ENCODE data around the gene ARL13B. TPM values are rescaled to one million over a fixed set of nuclear protein-coding genes. Genes with fewer than 3 reads are reported as not detected.

ARL13B gene
- total and polyA plus RNA-seq, 2 of the 4 experiments (the other 2 are of a cell fraction) = 2.7 to 3.0 TPM

GRCh38 chr3:93936549-93936948 lies 43.4 kb upstream of the ARL13B start:
- ATAC-seq (ENCODE audit: low read depth) (no peak), DNase-seq (no peak)
- no peak overlapping the region for H3K23ac ChIP-seq (ENCODE audit: low read depth, low read length)
- H2BK5ac ChIP-seq (ENCODE audit: low read depth, low read length, poor library complexity, severe bottlenecking) = no peak overlapping the region
- H3K56ac ChIP-seq (ENCODE audit: extremely low read depth, insufficient read depth, low read length) = no peak overlapping the region
- H2BK20ac ChIP-seq (ENCODE audit: low read depth, low read length) = no peak overlapping the region
- H4K5ac ChIP-seq (ENCODE audit: low read depth, low read length) = no peak overlapping the region
- in situ Hi-C loops (cut with MboI; ENCODE audit: low sequenced_read_pairs) (no loop called here), dilution Hi-C loops (cut with HindIII; ENCODE audit: low sequenced_read_pairs, unreplicated experiment) (no loop called here), intact Hi-C loops (cut with micrococcal nuclease) (no loop called here)
- WGBS, 2 experiments (ENCODE audit: extremely low coverage in 2 of 2, insufficient read length in 1 of 2) = no CpG with 5 or more reads among the region's 1 CpG
- H2AK5ac ChIP-seq (ENCODE audit: low read depth, low read length) = no peak overlapping the region
- no peak overlapping the region for H3K4ac ChIP-seq (ENCODE audit: low read depth, low read length)
- no peaks in the 10 kb centered on the region for H3K9me3 ChIP-seq (ENCODE audit: control insufficient read depth, insufficient read depth, low read length)
- no TSS peak for BruUV-seq (replicated peaks)
- H3K9ac ChIP-seq (ENCODE audit: low read depth, low read length) = no peak overlapping the region
- no peak overlapping the region for H2BK15ac ChIP-seq (ENCODE audit: low read depth, low read length)
- H4K8ac ChIP-seq (ENCODE audit: low read depth in 2 of 2, low read length in 2 of 2) = no peak overlapping the region
- no peaks in the 10 kb centered on the region for H3K9me1 ChIP-seq (ENCODE audit: insufficient read depth, low read length)
- H3K4me2 ChIP-seq (ENCODE audit: low read depth, low read length) = no peak overlapping the region
- H4K91ac ChIP-seq (ENCODE audit: insufficient read depth, low read depth, low read length) = no peak overlapping the region
- no peaks in the 10 kb centered on the region for H4K20me1 ChIP-seq (ENCODE audit: insufficient read depth, low read length)
- no peaks in the 10 kb centered on the region for H3K27me3 ChIP-seq (ENCODE audit: control insufficient read depth, insufficient read depth, low read length)
- H3K79me1 ChIP-seq (ENCODE audit: low read depth in 1 of 2, low read length in 2 of 2) = no peaks in the 10 kb centered on the region
- no peak overlapping the region for H3K14ac ChIP-seq (replicated peaks; ENCODE audit: low read depth, low read length)
- no peak overlapping the region for H3K18ac ChIP-seq (ENCODE audit: low read depth, low read length)
- no peak overlapping the region for H2BK120ac ChIP-seq (ENCODE audit: low read depth, low read length)
- no peaks in the 10 kb centered on the region for H3K4me1 ChIP-seq (ENCODE audit: control insufficient read depth, insufficient read depth, low read length)
- TF ChIP-seq MXI1 (IDR thresholded peaks at IDR 0.05; ENCODE audit: borderline replicate concordance, low read depth, low read length) (no peak), CEBPB (IDR thresholded peaks at IDR 0.05; ENCODE audit: low read depth, low read length) (no peak), CHD1 (IDR thresholded peaks at IDR 0.05; ENCODE audit: low read depth, low read length) (no peak), RFX5 (IDR thresholded peaks at IDR 0.05; ENCODE audit: low read depth, low read length) (no peak), CTCF (conservative IDR thresholded peaks at IDR 0.05; ENCODE audit: low read depth, low read length) (no peak), POLR2A (IDR thresholded peaks at IDR 0.05; ENCODE audit: low read depth, low read length) (no peak), RAD21 (IDR thresholded peaks at IDR 0.05; ENCODE audit: low read length) (no peak), FOS (IDR thresholded peaks at IDR 0.05; ENCODE audit: low read depth, low read length) (no peak), BHLHE40 (IDR thresholded peaks at IDR 0.05; ENCODE audit: low read depth, low read length) (no peak), RCOR1 (IDR thresholded peaks at IDR 0.05; ENCODE audit: insufficient replicate concordance, low read length) (no peak), MAFK (IDR thresholded peaks at IDR 0.05; ENCODE audit: low read depth, low read length) (no peak)
- TF ChIP-seq, protein P1, sequence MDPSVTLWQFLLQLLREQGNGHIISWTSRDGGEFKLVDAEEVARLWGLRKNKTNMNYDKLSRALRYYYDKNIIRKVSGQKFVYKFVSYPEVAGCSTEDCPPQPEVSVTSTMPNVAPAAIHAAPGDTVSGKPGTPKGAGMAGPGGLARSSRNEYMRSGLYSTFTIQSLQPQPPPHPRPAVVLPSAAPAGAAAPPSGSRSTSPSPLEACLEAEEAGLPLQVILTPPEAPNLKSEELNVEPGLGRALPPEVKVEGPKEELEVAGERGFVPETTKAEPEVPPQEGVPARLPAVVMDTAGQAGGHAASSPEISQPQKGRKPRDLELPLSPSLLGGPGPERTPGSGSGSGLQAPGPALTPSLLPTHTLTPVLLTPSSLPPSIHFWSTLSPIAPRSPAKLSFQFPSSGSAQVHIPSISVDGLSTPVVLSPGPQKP (IDR thresholded peaks at IDR 0.05; ENCODE audit: borderline replicate concordance, low read depth, low read length) = no peak
- POLR2A ChIA-PET (ENCODE audit: unreplicated experiment) = no interaction called here
- H2AK9ac ChIP-seq (replicated peaks; ENCODE audit: low read depth, low read length, poor library complexity) = no peak overlapping the region
- no peak overlapping the region for H3K27ac ChIP-seq (ENCODE audit: insufficient read depth, low read length)
- no peaks in the 10 kb centered on the region for H3K36me3 ChIP-seq (ENCODE audit: control insufficient read depth, insufficient read depth, low read length)
- H2AFZ ChIP-seq (replicated peaks; ENCODE audit: low read length, poor library complexity) = no peak overlapping the region
- no peak overlapping the region for H3K4me3 ChIP-seq (ENCODE audit: insufficient read depth, low read depth, low read length)
- CTCF ChIA-PET = no interaction called here

Measured in IMR-90 (cell line).